GM12878 (cell line): Measurements from ENCODE around the gene PCP2. TPM values are rescaled to one million over a fixed set of nuclear protein-coding genes. Genes with fewer than 3 reads are reported as not detected.

Experiments used
- CREB1 ChIP-seq: IDR thresholded peaks from 2 replicates; pipeline ENCODE4 v1.6.1; 2012; ENCODE audit warnings: low read depth, mild to moderate bottlenecking, inconsistent platforms
- EED ChIP-seq: sonication (generic); IDR thresholded peaks from 2 replicates; pipeline ENCODE4 v1.6.1; 2016; ENCODE audit warnings: antibody characterized with exemption, low read depth
- EP300 ChIP-seq, 2 experiments: fragments of 150-350 bp in 1 of 2; IDR thresholded peaks; 2 replicates each; pipeline ENCODE4 v1.6.1; 2011 to 2012; ENCODE audit warnings: low read depth in 2 of 2, low read length in 2 of 2, borderline replicate concordance in 1 of 2, improper control_type of control experiment in 1 of 2, inconsistent platforms in 1 of 2; ENCODE audit not compliant: control insufficient read depth in 1 of 2
- MYC ChIP-seq: IDR thresholded peaks from 2 replicates; pipeline ENCODE4 v1.6.1; 2011; ENCODE audit warnings: mild to moderate bottlenecking, low read length, moderate library complexity, inconsistent platforms; ENCODE audit not compliant: insufficient read depth, insufficient replicate concordance, insufficient read length, severe bottlenecking
- NRF1 ChIP-seq: conservative IDR thresholded peaks from 2 replicates; pipeline ENCODE4 v1.6.1; 2011; ENCODE audit warnings: mild to moderate bottlenecking, low read depth, low read length, improper control_type of control experiment
- REST ChIP-seq: IDR thresholded peaks from 2 replicates; pipeline ENCODE4 v1.6.1; 2012; ENCODE audit warnings: mild to moderate bottlenecking, low read depth, low read length
- SRF ChIP-seq, 2 experiments: IDR thresholded peaks; 2 replicates each; pipeline ENCODE4 v1.6.1; 2011; ENCODE audit warnings: low read depth in 2 of 2, low read length in 2 of 2, mild to moderate bottlenecking in 1 of 2, moderate library complexity in 1 of 2
- TBL1XR1 ChIP-seq: IDR thresholded peaks from 2 replicates; pipeline ENCODE4 v1.6.1; 2012; ENCODE audit warnings: low read depth, low read length, improper control_type of control experiment
- TCF3 ChIP-seq: IDR thresholded peaks from 2 replicates; pipeline ENCODE4 v1.6.1; 2012; ENCODE audit warnings: low read depth, mild to moderate bottlenecking, low read length, borderline replicate concordance; ENCODE audit not compliant: insufficient read depth
- ZSCAN29 ChIP-seq: fragments of 450-650 bp; IDR thresholded peaks from 2 replicates; pipeline ENCODE4 v1.6.1; 2017; ENCODE audit warnings: mild to moderate bottlenecking, moderate library complexity
- polyA plus RNA-seq, 11 experiments: library from polyadenylated mRNA; depleted of rRNA in 4 of 11; unstranded in 6 of 11; stranded (reverse) in 5 of 11; fragments of >200 nt; fragmentation: Nextera tagmentation in 4 of 11; fragmentation: Illumina TruSeq in 1 of 11; extraction: Ambion mirVana in 4 of 11; extraction: Trizol in 1 of 11; gene quantifications; 1 replicate in 1 of 11; 2 replicates in 10 of 11; pipeline versions ENCODE4 v1.2.1 to v1.2.3, GENCODE V29; 2011 to 2016; ENCODE audit warnings: inconsistent platforms in 2 of 11, missing spikeins in 2 of 11, low read depth in 1 of 11
- total RNA-seq, 4 experiments: library from RNA; depleted of rRNA in 3 of 4; stranded (reverse); fragments of >200 nt in 3 of 4; fragmentation: Illumina TruSeq in 1 of 4; extraction: Trizol in 1 of 4; gene quantifications; 2 replicates each; pipeline versions ENCODE4 v1.2.1 to v1.2.3, GENCODE V29; 2013 to 2021
- TF ChIP-seq, protein P1 (sequence below): IDR thresholded peaks from 2 replicates; pipeline ENCODE4 v1.6.1; 2011; ENCODE audit warnings: borderline replicate concordance, low read depth, mild to moderate bottlenecking, moderate library complexity, low read length; ENCODE audit not compliant: insufficient read depth, poor library complexity, severe bottlenecking
- TF ChIP-seq, protein P2 (sequence below): IDR thresholded peaks from 2 replicates; pipeline ENCODE4 v1.6.1; 2011; ENCODE audit warnings: mild to moderate bottlenecking, low read depth, low read length, moderate library complexity; ENCODE audit not compliant: insufficient replicate concordance
- TF ChIP-seq, protein P3 (sequence below): fragments of 450-650 bp; formaldehyde crosslinking; IDR thresholded peaks from 2 replicates; pipeline ENCODE4 v1.5.0; 2022; ENCODE audit warnings: mild to moderate bottlenecking, missing genetic modification characterization
- TF ChIP-seq, protein P4 (sequence below): fragments of 450-650 bp; IDR thresholded peaks from 2 replicates; pipeline ENCODE4 v1.6.1; 2017; ENCODE audit warnings: low read depth, mild to moderate bottlenecking, moderate library complexity

PCP2 gene
- total and polyA plus RNA-seq, 10 of the 15 experiments (the other 5 are each of a cell fraction or from before 2014, with no cell fraction given) = 0.10 to 0.62 (median 0.31) TPM; not detected in 5

DNA sequence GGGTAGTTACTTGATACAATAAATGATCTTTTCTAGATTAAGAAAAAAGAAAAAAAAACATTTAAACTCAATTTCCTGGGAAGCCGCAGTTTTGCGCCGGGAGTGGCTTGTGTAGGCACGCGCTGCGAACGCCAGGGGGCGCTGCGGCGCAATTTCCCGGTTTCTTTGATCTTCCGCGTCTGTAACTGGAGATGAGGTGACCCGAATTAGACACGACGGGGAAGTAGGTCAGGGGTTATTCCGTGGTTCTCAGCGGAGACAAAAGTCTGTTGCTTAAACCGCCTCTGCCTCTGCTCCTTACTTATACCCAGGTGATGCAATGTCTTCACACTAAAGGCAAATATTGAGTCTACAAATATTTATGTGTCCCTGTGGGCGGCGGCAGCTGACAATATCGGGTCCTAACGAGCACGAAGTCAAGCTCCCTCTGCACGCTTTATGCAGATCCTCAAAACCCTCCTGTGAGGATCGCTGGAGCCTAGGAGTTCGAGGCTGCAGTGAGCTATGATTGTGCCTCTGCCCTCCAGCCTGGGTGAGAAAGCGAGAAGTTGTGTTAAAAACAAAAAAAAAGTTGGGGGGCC lies 18.6 kb upstream of the PCP2 start (continued):
- TF ChIP-seq SRF (IDR thresholded peaks at IDR 0.05; ENCODE audit: low read depth in 2 of 2, low read length in 2 of 2) (0 out of 4 replicates have a peak, but pooled peaks of 1 of the 2 experiments have one; percentile 12), CREB1 (peak; percentile 64), MYC (no peak), NRF1 (no peak), ZSCAN29 (peak; percentile 89), TCF3 (no peak), EP300 (IDR thresholded peaks at IDR 0.05; ENCODE audit: borderline replicate concordance in 1 of 2, control insufficient read depth in 1 of 2, low read depth in 2 of 2, low read length in 2 of 2) (no peak), TBL1XR1 (peak; percentile 41; the same call in 1 of the 2 replicates), EED (0 out of 2 replicates have a peak, but pooled peaks have one; percentile 31), REST (no peak)
- TF ChIP-seq, protein P1, sequence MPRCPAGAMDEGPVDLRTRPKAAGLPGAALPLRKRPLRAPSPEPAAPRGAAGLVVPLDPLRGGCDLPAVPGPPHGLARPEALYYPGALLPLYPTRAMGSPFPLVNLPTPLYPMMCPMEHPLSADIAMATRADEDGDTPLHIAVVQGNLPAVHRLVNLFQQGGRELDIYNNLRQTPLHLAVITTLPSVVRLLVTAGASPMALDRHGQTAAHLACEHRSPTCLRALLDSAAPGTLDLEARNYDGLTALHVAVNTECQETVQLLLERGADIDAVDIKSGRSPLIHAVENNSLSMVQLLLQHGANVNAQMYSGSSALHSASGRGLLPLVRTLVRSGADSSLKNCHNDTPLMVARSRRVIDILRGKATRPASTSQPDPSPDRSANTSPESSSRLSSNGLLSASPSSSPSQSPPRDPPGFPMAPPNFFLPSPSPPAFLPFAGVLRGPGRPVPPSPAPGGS = no peak
- TF ChIP-seq, protein P2, sequence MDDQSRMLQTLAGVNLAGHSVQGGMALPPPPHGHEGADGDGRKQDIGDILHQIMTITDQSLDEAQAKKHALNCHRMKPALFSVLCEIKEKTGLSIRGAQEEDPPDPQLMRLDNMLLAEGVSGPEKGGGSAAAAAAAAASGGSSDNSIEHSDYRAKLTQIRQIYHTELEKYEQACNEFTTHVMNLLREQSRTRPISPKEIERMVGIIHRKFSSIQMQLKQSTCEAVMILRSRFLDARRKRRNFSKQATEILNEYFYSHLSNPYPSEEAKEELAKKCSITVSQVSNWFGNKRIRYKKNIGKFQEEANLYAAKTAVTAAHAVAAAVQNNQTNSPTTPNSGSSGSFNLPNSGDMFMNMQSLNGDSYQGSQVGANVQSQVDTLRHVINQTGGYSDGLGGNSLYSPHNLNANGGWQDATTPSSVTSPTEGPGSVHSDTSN = no peak
- TF ChIP-seq, protein P3, sequence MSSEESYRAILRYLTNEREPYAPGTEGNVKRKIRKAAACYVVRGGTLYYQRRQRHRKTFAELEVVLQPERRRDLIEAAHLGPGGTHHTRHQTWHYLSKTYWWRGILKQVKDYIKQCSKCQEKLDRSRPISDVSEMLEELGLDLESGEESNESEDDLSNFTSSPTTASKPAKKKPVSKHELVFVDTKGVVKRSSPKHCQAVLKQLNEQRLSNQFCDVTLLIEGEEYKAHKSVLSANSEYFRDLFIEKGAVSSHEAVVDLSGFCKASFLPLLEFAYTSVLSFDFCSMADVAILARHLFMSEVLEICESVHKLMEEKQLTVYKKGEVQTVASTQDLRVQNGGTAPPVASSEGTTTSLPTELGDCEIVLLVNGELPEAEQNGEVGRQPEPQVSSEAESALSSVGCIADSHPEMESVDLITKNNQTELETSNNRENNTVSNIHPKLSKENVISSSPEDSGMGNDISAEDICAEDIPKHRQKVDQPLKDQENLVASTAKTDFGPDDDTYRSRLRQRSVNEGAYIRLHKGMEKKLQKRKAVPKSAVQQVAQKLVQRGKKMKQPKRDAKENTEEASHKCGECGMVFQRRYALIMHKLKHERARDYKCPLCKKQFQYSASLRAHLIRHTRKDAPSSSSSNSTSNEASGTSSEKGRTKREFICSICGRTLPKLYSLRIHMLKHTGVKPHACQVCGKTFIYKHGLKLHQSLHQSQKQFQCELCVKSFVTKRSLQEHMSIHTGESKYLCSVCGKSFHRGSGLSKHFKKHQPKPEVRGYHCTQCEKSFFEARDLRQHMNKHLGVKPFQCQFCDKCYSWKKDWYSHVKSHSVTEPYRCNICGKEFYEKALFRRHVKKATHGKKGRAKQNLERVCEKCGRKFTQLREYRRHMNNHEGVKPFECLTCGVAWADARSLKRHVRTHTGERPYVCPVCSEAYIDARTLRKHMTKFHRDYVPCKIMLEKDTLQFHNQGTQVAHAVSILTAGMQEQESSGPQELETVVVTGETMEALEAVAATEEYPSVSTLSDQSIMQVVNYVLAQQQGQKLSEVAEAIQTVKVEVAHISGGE (CRISPR knock-in tag) = no peak
- TF ChIP-seq, protein P4, sequence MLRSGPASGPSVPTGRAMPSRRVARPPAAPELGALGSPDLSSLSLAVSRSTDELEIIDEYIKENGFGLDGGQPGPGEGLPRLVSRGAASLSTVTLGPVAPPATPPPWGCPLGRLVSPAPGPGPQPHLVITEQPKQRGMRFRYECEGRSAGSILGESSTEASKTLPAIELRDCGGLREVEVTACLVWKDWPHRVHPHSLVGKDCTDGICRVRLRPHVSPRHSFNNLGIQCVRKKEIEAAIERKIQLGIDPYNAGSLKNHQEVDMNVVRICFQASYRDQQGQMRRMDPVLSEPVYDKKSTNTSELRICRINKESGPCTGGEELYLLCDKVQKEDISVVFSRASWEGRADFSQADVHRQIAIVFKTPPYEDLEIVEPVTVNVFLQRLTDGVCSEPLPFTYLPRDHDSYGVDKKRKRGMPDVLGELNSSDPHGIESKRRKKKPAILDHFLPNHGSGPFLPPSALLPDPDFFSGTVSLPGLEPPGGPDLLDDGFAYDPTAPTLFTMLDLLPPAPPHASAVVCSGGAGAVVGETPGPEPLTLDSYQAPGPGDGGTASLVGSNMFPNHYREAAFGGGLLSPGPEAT = no peak
